HepG2 (cell line): Measurements from ENCODE around the gene CRAT. TPM values are rescaled to one million over a fixed set of nuclear protein-coding genes. Genes with fewer than 3 reads are reported as not detected.
A peak's percentile ranks its signal among the peaks of the same experiment; 100 is the strongest.

Source experiments
- CEBPZ ChIP-seq: IDR thresholded peaks from 2 replicates; pipeline ENCODE4 v1.6.1; 2012; ENCODE audit warnings: low read length, improper control_type of control experiment
- HOXA3 ChIP-seq: sonication (generic); formaldehyde crosslinking; IDR thresholded peaks from 2 replicates; pipeline ENCODE4 v1.5.0; 2020; ENCODE audit warnings: missing genetic modification reagents
- KLF16 ChIP-seq, 2 experiments: sonication (generic) in 1 of 2; formaldehyde crosslinking in 1 of 2; IDR thresholded peaks; 2 replicates each; pipeline versions ENCODE4 v1.6.1 to v1.8.0; 2016 to 2023; ENCODE audit warnings: missing genetic modification reagents in 2 of 2, missing compliant biosample characterization in 1 of 2
- NFYB ChIP-seq: sonication (generic); formaldehyde crosslinking; IDR thresholded peaks from 2 replicates; pipeline ENCODE4 v1.4.0; 2020; ENCODE audit warnings: missing genetic modification reagents
- PHB2 ChIP-seq: fragments of 450-650 bp; IDR thresholded peaks from 2 replicates; pipeline ENCODE4 v1.6.1; 2018; ENCODE audit not compliant: partially characterized antibody
- POLR2A ChIP-seq, 2 experiments: IDR thresholded peaks; 2 replicates each; pipeline ENCODE4 v1.6.1; 2011; ENCODE audit warnings: low read depth in 2 of 2, low read length in 2 of 2, mild to moderate bottlenecking in 1 of 2, moderate library complexity in 1 of 2; ENCODE audit not compliant: insufficient read depth in 1 of 2
- PPARG ChIP-seq: conservative IDR thresholded peaks from 2 replicates; pipeline ENCODE4 v1.6.1; 2016; ENCODE audit warnings: missing biosample characterization, missing genetic modification reagents
- RAD21 ChIP-seq: fragments of 450-650 bp; formaldehyde crosslinking; IDR thresholded peaks from 2 replicates; pipeline ENCODE4 v1.5.0; 2020; ENCODE audit warnings: mild to moderate bottlenecking
- SPEN ChIP-seq: sonication (generic); formaldehyde crosslinking; IDR thresholded peaks from 2 replicates; pipeline ENCODE4 v1.5.1; 2020; ENCODE audit warnings: low read depth, mild to moderate bottlenecking, missing genetic modification reagents
- SRSF4 ChIP-seq: fragments of 200-400 bp; formaldehyde crosslinking; IDR thresholded peaks from one replicate; pipeline ENCODE4 v1.6.1; 2018; ENCODE audit warnings: mild to moderate bottlenecking, low read depth, low read length, moderate library complexity; ENCODE audit not compliant: poor library complexity, severe bottlenecking
- TEAD3 ChIP-seq: optimal IDR thresholded peaks from 2 replicates; pipeline ENCODE3; 2016; ENCODE audit warnings: borderline replicate concordance
- YY1 ChIP-seq: IDR thresholded peaks from 2 replicates; pipeline ENCODE4 v1.6.1; 2011; ENCODE audit warnings: low read length, low read depth, moderate library complexity, mild to moderate bottlenecking; ENCODE audit not compliant: insufficient read depth, insufficient replicate concordance
- ZBTB3 ChIP-seq: sonication (generic); formaldehyde crosslinking; IDR thresholded peaks from 2 replicates; pipeline ENCODE4 v1.4.0; 2020; ENCODE audit warnings: low read depth, mild to moderate bottlenecking, moderate library complexity, missing genetic modification reagents, borderline replicate concordance
- ZHX2 ChIP-seq, 2 experiments: sonication (generic) in 1 of 2; formaldehyde crosslinking in 1 of 2; IDR thresholded peaks; 2 replicates each; pipeline versions ENCODE4 v1.6.1 to v1.9.0; 2014 to 2022; ENCODE audit warnings: antibody characterized with exemption in 1 of 2, borderline replicate concordance in 1 of 2, inconsistent platforms in 1 of 2, low read depth in 1 of 2, missing genetic modification reagents in 1 of 2
- ZNF280D ChIP-seq: sonication (generic); formaldehyde crosslinking; IDR thresholded peaks from 2 replicates; pipeline ENCODE4 v1.5.1; 2020; ENCODE audit warnings: mild to moderate bottlenecking, missing genetic modification reagents
- ZNF619 ChIP-seq: sonication (generic); formaldehyde crosslinking; IDR thresholded peaks from 2 replicates; pipeline ENCODE4 v1.4.0; 2020; ENCODE audit warnings: mild to moderate bottlenecking, missing genetic modification reagents
- polyA plus RNA-seq, 8 experiments: library from polyadenylated mRNA; depleted of rRNA in 3 of 8; stranded (reverse) in 7 of 8; unstranded in 1 of 8; fragments of >200 nt; fragmentation: Illumina TruSeq in 4 of 8; extraction: Trizol in 4 of 8; gene quantifications; 2 replicates each; pipeline versions ENCODE4 v1.2.1 to v1.2.3, GENCODE V29; 2011 to 2016; ENCODE audit warnings: low read depth in 4 of 8, missing spikeins in 1 of 8, mixed read lengths in 1 of 8; ENCODE audit not compliant: insufficient read depth in 1 of 8
- total RNA-seq, 5 experiments: library from RNA; depleted of rRNA; stranded (reverse); fragments of >200 nt; fragmentation: Illumina TruSeq; extraction: Trizol; gene quantifications; 2 replicates each; pipeline ENCODE4 v1.2.3, GENCODE V29; 2016; ENCODE audit warnings: low read depth in 1 of 5

Gene CRAT
- total and polyA plus RNA-seq, 2 of the 13 experiments (the other 11 are each of a cell fraction or from before 2014, with no cell fraction given), result 26.1 to 26.6 TPM

GRCh38 chr9:129080601-129081387 lies 29.8 kb downstream of the CRAT start, which contains the start of gene DOLPP1 (continued):
- TF ChIP-seq SPEN (no peak), PHB2 (no peak), ZBTB3 (CRISPR knock-in tag) (no peak), KLF16 (CRISPR knock-in tag; IDR thresholded peaks at IDR 0.05) (peak in 1 of 2 experiments; percentile 29; a peak in 1 of 4 replicates), POLR2A (IDR thresholded peaks at IDR 0.05; ENCODE audit: insufficient read depth in 1 of 2, low read depth in 2 of 2, low read length in 2 of 2) (peak in 1 of 2 experiments; percentile 62; a peak in 2 of 4 replicates), SRSF4 (no peak), TEAD3 (CRISPR knock-in tag) (peak; percentile 34), ZHX2 (IDR thresholded peaks at IDR 0.05; ENCODE audit: low read depth) (peak; percentile 76), ZHX2 (CRISPR knock-in tag; IDR thresholded peaks at IDR 0.05; ENCODE audit: borderline replicate concordance) (no peak), RAD21 (0 out of 2 replicates have a peak, but pooled peaks have one; percentile 30), CEBPZ (peak; percentile 34; the same call in 1 of the 2 replicates), ZNF619 (CRISPR knock-in tag) (no peak; the same call in 1 of the 2 replicates), HOXA3 (CRISPR knock-in tag) (peak; percentile 82), ZNF280D (CRISPR knock-in tag) (0 out of 2 replicates have a peak, but pooled peaks have one; percentile 8), NFYB (CRISPR knock-in tag) (peak; percentile 99), PPARG (0 out of 2 replicates have a peak, but pooled peaks have one; percentile 8), YY1 (peak; percentile 95)
